ENCODE measurements around the gene KLK10. TPM values are rescaled to one million over a fixed set of nuclear protein-coding genes. Genes with fewer than 3 reads are reported as not detected.
"Not testable (repeated sequence)": the region's sequence is repeated elsewhere in the genome, so short reads cannot be mapped to it uniquely, and the experiment has no call there.

The KLK10 gene
- polyA plus RNA-seq, 1 of the 3 experiments (the other 2 are of a cell fraction) = not detected

- TF ChIP-seq ZBTB33 (IDR thresholded peaks at IDR 0.05; ENCODE audit: borderline replicate concordance, low read depth) (no peak), EZH2phosphoT487 (IDR thresholded peaks at IDR 0.05; ENCODE audit: borderline replicate concordance, low read depth) (no peak), YY1 (IDR thresholded peaks at IDR 0.05; ENCODE audit: low read depth) (0 out of 2 replicates have a peak, but pooled peaks have one; percentile 34)
Observed at GRCh38 chr19:50994129-50994528, 25.4 kb downstream of the KLK10 start (continued).

GRCh38 chr19:50992666-50993035 lies 26.9 kb downstream of the KLK10 start:
- Histone ChIP-seq H3K4me1 (ENCODE audit: control insufficient read depth in 1 of 2, insufficient read depth in 2 of 2, low read depth in 1 of 2, low read length in 1 of 2) (no peaks in the 10 kb centered on the region), H3K27ac (ENCODE audit: low read depth in 2 of 2, low read length in 1 of 2) (no peak overlapping the region), H3K79me2 (ENCODE audit: insufficient read depth) (no peaks in the 10 kb centered on the region), H3K36me3 (replicated peaks in 1 of 2; ENCODE audit: control insufficient read depth in 1 of 2, insufficient read depth in 2 of 2, low read length in 1 of 2) (no peaks in the 10 kb centered on the region), H3K9ac (no peak overlapping the region), H3K9me2 (no peaks in the 10 kb centered on the region), H3K27me3 (ENCODE audit: insufficient read depth) (peaks cover 9% of the 10 kb centered on the region; the same call in 1 of the 2 replicates), H3K4me2 (no peak overlapping the region), H2AFZ (ENCODE audit: low read depth) (no peak overlapping the region), H3K4me3 (ENCODE audit: low read depth in 2 of 2, low read length in 1 of 2) (no peak overlapping the region), H3K9me3 (no peaks in the 10 kb centered on the region), H3F3A (replicated peaks; ENCODE audit: insufficient read depth) (no peaks in the 10 kb centered on the region), H4K20me1 (ENCODE audit: insufficient read depth) (no peaks in the 10 kb centered on the region)
- POLR2A ChIA-PET = no interaction called here
- DNase-seq = no peak
- WGBS (ENCODE audit: low lambda C conversion rate) = 0% methylated on average over 2 of the region's 2 CpGs
- CTCF ChIA-PET = no interaction called here
- TF ChIP-seq IRF3 (IDR thresholded peaks at IDR 0.05; ENCODE audit: low read depth, low read length) (no peak), TEAD4 (IDR thresholded peaks at IDR 0.05; ENCODE audit: borderline replicate concordance, insufficient read depth) (no peak), YY1 (IDR thresholded peaks at IDR 0.05; ENCODE audit: low read depth) (no peak), USF1 (IDR thresholded peaks at IDR 0.05; ENCODE audit: borderline replicate concordance, low read depth) (no peak), POLR2AphosphoS5 (IDR thresholded peaks at IDR 0.05; ENCODE audit: low read depth, low read length) (no peak), PBX3 (IDR thresholded peaks at IDR 0.05) (no peak), EZH2phosphoT487 (IDR thresholded peaks at IDR 0.05; ENCODE audit: borderline replicate concordance, low read depth) (no peak), FOXM1 (IDR thresholded peaks at IDR 0.05; ENCODE audit: low read depth) (no peak), ELF1 (IDR thresholded peaks at IDR 0.05) (no peak), EP300 (IDR thresholded peaks at IDR 0.05; ENCODE audit: borderline replicate concordance in 1 of 2, low read depth in 1 of 2, low read length in 1 of 2) (no peak), NFIC (IDR thresholded peaks at IDR 0.05; ENCODE audit: borderline replicate concordance) (no peak), ZBTB33 (IDR thresholded peaks at IDR 0.05; ENCODE audit: borderline replicate concordance, low read depth) (no peak), TCF12 (IDR thresholded peaks at IDR 0.05) (no peak), JUND (IDR thresholded peaks at IDR 0.05) (no peak), SMC3 (IDR thresholded peaks at IDR 0.05; ENCODE audit: low read depth, low read length) (no peak), FOSL2 (IDR thresholded peaks at IDR 0.05; ENCODE audit: borderline replicate concordance, low read depth) (no peak), RXRA (IDR thresholded peaks at IDR 0.05; ENCODE audit: borderline replicate concordance, low read depth) (no peak), MXI1 (IDR thresholded peaks at IDR 0.05; ENCODE audit: low read depth, low read length) (no peak)
- TF ChIP-seq, protein P1, sequence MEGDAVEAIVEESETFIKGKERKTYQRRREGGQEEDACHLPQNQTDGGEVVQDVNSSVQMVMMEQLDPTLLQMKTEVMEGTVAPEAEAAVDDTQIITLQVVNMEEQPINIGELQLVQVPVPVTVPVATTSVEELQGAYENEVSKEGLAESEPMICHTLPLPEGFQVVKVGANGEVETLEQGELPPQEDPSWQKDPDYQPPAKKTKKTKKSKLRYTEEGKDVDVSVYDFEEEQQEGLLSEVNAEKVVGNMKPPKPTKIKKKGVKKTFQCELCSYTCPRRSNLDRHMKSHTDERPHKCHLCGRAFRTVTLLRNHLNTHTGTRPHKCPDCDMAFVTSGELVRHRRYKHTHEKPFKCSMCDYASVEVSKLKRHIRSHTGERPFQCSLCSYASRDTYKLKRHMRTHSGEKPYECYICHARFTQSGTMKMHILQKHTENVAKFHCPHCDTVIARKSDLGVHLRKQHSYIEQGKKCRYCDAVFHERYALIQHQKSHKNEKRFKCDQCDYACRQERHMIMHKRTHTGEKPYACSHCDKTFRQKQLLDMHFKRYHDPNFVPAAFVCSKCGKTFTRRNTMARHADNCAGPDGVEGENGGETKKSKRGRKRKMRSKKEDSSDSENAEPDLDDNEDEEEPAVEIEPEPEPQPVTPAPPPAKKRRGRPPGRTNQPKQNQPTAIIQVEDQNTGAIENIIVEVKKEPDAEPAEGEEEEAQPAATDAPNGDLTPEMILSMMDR (IDR thresholded peaks at IDR 0.05) = no peak

DNA sequence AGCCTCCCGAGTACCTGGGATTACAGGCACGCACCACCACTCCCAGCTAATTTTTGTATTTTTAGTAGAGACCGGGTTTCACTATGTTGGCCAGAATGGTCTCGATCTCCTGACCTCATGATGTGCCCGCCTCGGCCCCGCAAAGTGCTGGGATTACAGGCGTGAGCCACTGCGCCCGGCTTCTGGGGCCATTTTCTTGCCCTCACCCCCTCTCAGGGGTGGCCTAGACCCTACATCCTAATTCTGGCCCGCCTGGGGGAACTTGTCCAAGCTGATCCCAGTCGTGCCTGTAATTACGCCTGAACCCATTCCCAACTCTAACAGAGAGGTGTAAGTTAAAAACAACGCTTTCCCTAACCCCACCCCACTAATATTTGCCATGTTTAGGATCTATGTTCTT lies 35.1 kb downstream of the KLK10 start:
- H3K4me1 ChIP-seq (ENCODE audit: control insufficient read depth in 1 of 2, insufficient read depth in 2 of 2, low read depth in 1 of 2, low read length in 1 of 2); POLR2A ChIA-PET; H2AFZ ChIP-seq (ENCODE audit: low read depth); DNase-seq; H3K36me3 ChIP-seq (replicated peaks in 1 of 2; ENCODE audit: control insufficient read depth in 1 of 2, insufficient read depth in 2 of 2, low read length in 1 of 2); H3K9me3 ChIP-seq; H3K9me2 ChIP-seq; H3K4me3 ChIP-seq (ENCODE audit: low read depth in 2 of 2, low read length in 1 of 2); H3K9ac ChIP-seq; H3K4me2 ChIP-seq; H4K20me1 ChIP-seq (ENCODE audit: insufficient read depth); H3K79me2 ChIP-seq (ENCODE audit: insufficient read depth); H3K27me3 ChIP-seq (ENCODE audit: insufficient read depth); H3K27ac ChIP-seq (ENCODE audit: low read depth in 2 of 2, low read length in 1 of 2); H3F3A ChIP-seq (replicated peaks; ENCODE audit: insufficient read depth); CTCF ChIA-PET: not testable (repeated sequence)
- WGBS (ENCODE audit: low lambda C conversion rate) = 18% methylated on average over 14 of the region's 14 CpGs
